ENCODE results near the gene INPP5D.
"Not testable (repeated sequence)": the region's sequence is repeated elsewhere in the genome, so short reads cannot be mapped to it uniquely, and the experiment has no call there.

Gene INPP5D

GRCh38 chr2:233189025-233189424 lies 128.9 kb downstream of the INPP5D start:
- no peaks in the 10 kb centered on the region for H3K27me3 ChIP-seq (ENCODE audit: low read length)

GRCh38 chr2:233191016-233191415 lies 130.9 kb downstream of the INPP5D start:
- H4K20me1 ChIP-seq (ENCODE audit: low read depth, low read length); H3K9ac ChIP-seq (ENCODE audit: low read length); H3K79me2 ChIP-seq (ENCODE audit: insufficient read depth, low read length); H3K27ac ChIP-seq (ENCODE audit: low read depth, low read length); H3K36me3 ChIP-seq (ENCODE audit: low read length); H3K4me2 ChIP-seq (ENCODE audit: low read depth, low read length, poor library complexity, severe bottlenecking); H3F3A ChIP-seq (ENCODE audit: insufficient read depth); H2AFZ ChIP-seq (ENCODE audit: low read depth, low read length, severe bottlenecking); H3K27me3 ChIP-seq (ENCODE audit: low read length); H3K9me2 ChIP-seq (replicated peaks; ENCODE audit: insufficient read depth, low read length); H3K4me3 ChIP-seq (ENCODE audit: insufficient read depth, low read length, poor library complexity, severe bottlenecking); H3K9me3 ChIP-seq (ENCODE audit: insufficient read depth, low read length): not testable (repeated sequence)

More at GRCh38 chr2:233189025-233189424, 128.9 kb downstream of the INPP5D start:
- Histone ChIP-seq H3K4me3 (ENCODE audit: insufficient read depth, low read length, poor library complexity, severe bottlenecking) (no peak overlapping the region), H3K4me2 (ENCODE audit: low read depth, low read length, poor library complexity, severe bottlenecking) (no peak overlapping the region), H3K27ac (ENCODE audit: low read depth, low read length) (no peak overlapping the region), H2AFZ (ENCODE audit: low read depth, low read length, severe bottlenecking) (no peak overlapping the region), H3K9ac (ENCODE audit: low read length) (no peak overlapping the region), H3F3A (ENCODE audit: insufficient read depth) (no peaks in the 10 kb centered on the region), H3K79me2 (ENCODE audit: insufficient read depth, low read length) (no peaks in the 10 kb centered on the region), H3K36me3 (ENCODE audit: low read length) (peaks cover 14% of the 10 kb centered on the region; the same call in 1 of the 2 replicates), H3K9me3 (ENCODE audit: insufficient read depth, low read length) (no peaks in the 10 kb centered on the region), H3K9me2 (replicated peaks; ENCODE audit: insufficient read depth, low read length) (no peaks in the 10 kb centered on the region), H4K20me1 (ENCODE audit: low read depth, low read length) (no peaks in the 10 kb centered on the region)
- TF ChIP-seq CTCF (IDR thresholded peaks at IDR 0.05; ENCODE audit: insufficient read depth, low read length, poor library complexity, severe bottlenecking) (no peak), EZH2phosphoT487 (conservative IDR thresholded peaks at IDR 0.05; ENCODE audit: low read length) (no peak)

- H3K9me3 ChIP-seq (ENCODE audit: insufficient read depth, low read length), result no peaks in the 10 kb centered on the region
- no peaks in the 10 kb centered on the region for H3F3A ChIP-seq (ENCODE audit: insufficient read depth)
- H3K9ac ChIP-seq (ENCODE audit: low read length), result no peak overlapping the region
- H2AFZ ChIP-seq (ENCODE audit: low read depth, low read length, severe bottlenecking), result no peak overlapping the region
- no peaks in the 10 kb centered on the region for H4K20me1 ChIP-seq (ENCODE audit: low read depth, low read length)
- no peaks in the 10 kb centered on the region for H3K9me2 ChIP-seq (replicated peaks; ENCODE audit: insufficient read depth, low read length)
- no peak overlapping the region for H3K4me2 ChIP-seq (ENCODE audit: low read depth, low read length, poor library complexity, severe bottlenecking)
- no peak for TF ChIP-seq EZH2phosphoT487 (conservative IDR thresholded peaks at IDR 0.05; ENCODE audit: low read length)
- TF ChIP-seq CTCF (IDR thresholded peaks at IDR 0.05; ENCODE audit: insufficient read depth, low read length, poor library complexity, severe bottlenecking), result no peak
- H3K27ac ChIP-seq (ENCODE audit: low read depth, low read length), result no peak overlapping the region
- H3K36me3 ChIP-seq (ENCODE audit: low read length), result peaks cover 7% of the 10 kb centered on the region; the same call in 1 of the 2 replicates
- H3K27me3 ChIP-seq (ENCODE audit: low read length), result no peaks in the 10 kb centered on the region
- H3K4me3 ChIP-seq (ENCODE audit: insufficient read depth, low read length, poor library complexity, severe bottlenecking), result no peak overlapping the region
- no peaks in the 10 kb centered on the region for H3K79me2 ChIP-seq (ENCODE audit: insufficient read depth, low read length)
Measured at GRCh38 chr2:233193738-233194137, 133.6 kb downstream of the INPP5D start.

- Histone ChIP-seq H3K9ac (ENCODE audit: low read length) (no peak overlapping the region), H3K27me3 (ENCODE audit: low read length) (no peaks in the 10 kb centered on the region), H3F3A (ENCODE audit: insufficient read depth) (no peaks in the 10 kb centered on the region), H3K79me2 (ENCODE audit: insufficient read depth, low read length) (no peaks in the 10 kb centered on the region), H4K20me1 (ENCODE audit: low read depth, low read length) (no peaks in the 10 kb centered on the region), H3K27ac (ENCODE audit: low read depth, low read length) (no peak overlapping the region), H3K9me3 (ENCODE audit: insufficient read depth, low read length) (no peaks in the 10 kb centered on the region), H2AFZ (ENCODE audit: low read depth, low read length, severe bottlenecking) (no peak overlapping the region), H3K36me3 (ENCODE audit: low read length) (peaks cover 3% of the 10 kb centered on the region; the same call in 1 of the 2 replicates), H3K4me3 (ENCODE audit: insufficient read depth, low read length, poor library complexity, severe bottlenecking) (no peak overlapping the region), H3K9me2 (replicated peaks; ENCODE audit: insufficient read depth, low read length) (no peaks in the 10 kb centered on the region), H3K4me2 (ENCODE audit: low read depth, low read length, poor library complexity, severe bottlenecking) (no peak overlapping the region)
- TF ChIP-seq EZH2phosphoT487 (conservative IDR thresholded peaks at IDR 0.05; ENCODE audit: low read length), result no peak
- TF ChIP-seq CTCF (IDR thresholded peaks at IDR 0.05; ENCODE audit: insufficient read depth, low read length, poor library complexity, severe bottlenecking), result no peak
Measured at GRCh38 chr2:233195027-233195426, 134.9 kb downstream of the INPP5D start.

Measured in SU-DHL-6 (cell line).